Measurements from ENCODE around the gene USP20. TPM values are rescaled to one million over a fixed set of nuclear protein-coding genes. Genes with fewer than 3 reads are reported as not detected.

The USP20 gene
- total RNA-seq = 7.0 TPM in 2 replicates

GRCh38 chr9:129835128-129835859 lies at the start of gene USP20, which contains the start of gene C9orf78:
USP20 (plus strand) TSS chr9:129835458; CDS start chr9:129852556, 17,098 bp downstream.
C9orf78 (minus strand) TSS chr9:129835275; CDS start chr9:129835221, 54 bp downstream.

GRCh38 chr9:129802833-129803675 lies 32.2 kb upstream of the USP20 start, which contains the start of gene TOR1B:
TOR1B (plus strand) TSS chr9:129803184; CDS start chr9:129803213, 29 bp downstream.

GRCh38 chr9:129823935-129824601 lies 11.2 kb upstream of the USP20 start, which contains the start of gene TOR1A:
TOR1A (minus strand) TSS chr9:129824136; CDS start chr9:129824085, 51 bp downstream.

Small RNA genes within 50 kb of the gene (small RNA-seq; reads per million reads assigned to genes)
- 0.63 reads per million, percentile 39 among the genes with 10 or more reads in this experiment for gene MIR6855

Other genes with a start within 250 kb of the USP20 start
- not detected in 2 replicates for gene C9orf50, start 214.4 kb upstream of the USP20 start, total RNA-seq
- 24.3 and 30.7 TPM in 2 replicates for gene NTMT1, start 209.3 kb upstream of the USP20 start, total RNA-seq
- 16.9 and 18.6 TPM in 2 replicates for gene ASB6, start 193.3 kb upstream of the USP20 start, total RNA-seq
- gene PRRX2, start 169.8 kb upstream of the USP20 start, total RNA-seq = 5.1 and 21.3 TPM in 2 replicates
- 56.2 and 76.0 TPM in 2 replicates for gene PTGES, start 82.4 kb upstream of the USP20 start, total RNA-seq
- 15.8 and 24.2 TPM in 2 replicates for gene TOR1B, start 32.3 kb upstream of the USP20 start, total RNA-seq
- 29.9 and 31.6 TPM in 2 replicates for gene TOR1A, start 11.3 kb upstream of the USP20 start, total RNA-seq
- gene C9orf78, start 183 bp upstream of the USP20 start, total RNA-seq = 22.8 and 26.0 TPM in 2 replicates
- gene FNBP1, start 207.7 kb downstream of the USP20 start, total RNA-seq = 25.4 and 43.0 TPM in 2 replicates
- gene GPR107, start 218.4 kb downstream of the USP20 start, total RNA-seq = 14.0 and 17.6 TPM in 2 replicates